Heart right ventricle (tissue), 16 donors: Measurements from ENCODE around the gene ERN1. TPM values are rescaled to one million over a fixed set of nuclear protein-coding genes. Genes with fewer than 3 reads are reported as not detected.

Experiments used
- ATAC-seq, 8 donors: fragments of 200-7000 bp; cut with Tn5 transposase; one replicate each; pipeline ENCODE4 v1.9.1; 2020; ENCODE audit warnings: mild to moderate bottlenecking in 8 of 8, moderate library complexity in 8 of 8, moderate number of reproducible peaks in 1 of 8
- DNase-seq, 2 donors: peaks; one replicate each; pipeline ENCODE4 v3.0.0-alpha.2; 2020
- H3K27ac ChIP-seq, 10 donors: fragments of 200-600 bp; sonication (generic) in 2 of 10; one replicate each; pipeline versions ENCODE4 v1.5.0 to v1.8.0; 2020 to 2022; ENCODE audit warnings: mild to moderate bottlenecking in 3 of 10
- H3K27me3 ChIP-seq, 7 donors: fragments of 200-600 bp; one replicate each; pipeline ENCODE4 v1.8.0; 2021 to 2022; ENCODE audit warnings: mild to moderate bottlenecking in 2 of 7
- H3K36me3 ChIP-seq, 9 donors: fragments of 200-600 bp; sonication (generic) in 1 of 9; one replicate each; pipeline versions ENCODE4 v1.5.0 to v1.8.0; 2020 to 2022; ENCODE audit warnings: mild to moderate bottlenecking in 2 of 9
- H3K4me1 ChIP-seq, 9 donors: fragments of 200-600 bp; sonication (generic) in 1 of 9; one replicate each; pipeline versions ENCODE4 v1.5.0 to v1.8.0; 2020 to 2022; ENCODE audit warnings: mild to moderate bottlenecking in 4 of 9
- H3K4me3 ChIP-seq, 10 donors: fragments of 200-600 bp; sonication (generic) in 2 of 10; one replicate each; pipeline versions ENCODE4 v1.5.0 to v1.8.0; 2020 to 2022; ENCODE audit warnings: mild to moderate bottlenecking in 7 of 10, moderate library complexity in 2 of 10
- H3K9me3 ChIP-seq, 11 donors: fragments of 200-600 bp in 10 of 11; sonication (generic) in 2 of 11; one replicate each; pipeline versions ENCODE4 v1.5.0 to v1.8.0; 2013 to 2022; ENCODE audit warnings: mild to moderate bottlenecking in 2 of 11, control low read depth in 1 of 11, moderate library complexity in 1 of 11
- CTCF ChIP-seq, 9 donors: fragments of 200-600 bp; sonication (generic) in 2 of 9; IDR thresholded peaks; one replicate each; pipeline versions ENCODE4 v1.5.0 to v1.8.0; 2021 to 2022; ENCODE audit warnings: antibody characterized with exemption in 9 of 9, mild to moderate bottlenecking in 5 of 9, moderate library complexity in 1 of 9
- WGBS, 2 donors: extraction: QIAGEN DNeasy Blood & Tissue Kit; methylation state at CpG; one replicate each; pipeline ENCODE4 v1.1.7; 2013; ENCODE audit warnings: inconsistent platforms in 1 of 2; 5-methylcytosine and 5-hydroxymethylcytosine counted together
- intact Hi-C, 10 donors: fragments of 100-400 bp; cut with DNase I; formaldehyde crosslinking; loops; one replicate each; pipeline versions ENCODE4 v1.11.1 to v1.14.2; 2022
- polyA plus RNA-seq, 2 donors: library from polyadenylated mRNA; stranded (reverse); fragments of 200-250 nt; gene quantifications; one replicate each; pipeline ENCODE4 v1.2.3, GENCODE V29; 2013
- total RNA-seq, 10 donors: library from RNA; stranded (reverse); fragmentation: NEBNext Ultra II Directional in 3 of 10; extraction: Animal tissue kit (Norgen Biotek cat#: 25700) in 3 of 10; gene quantifications; one replicate each; pipeline versions ENCODE4 v1.2.1 to v1.2.4, GENCODE V29; 2021 to 2023
- donor health status: Arrhythmogenic right ventricular cardiomyopathy.
- donor health status: ischemic (EF 13 %, LVEDD 7.1; RV severe dilation, severe dysfunction).
- donor health status: healthy with polysubstance abuse.
- donor health status: DM: no; HTN: yes; CAD: no.
- donor health status: DM: no; HTN: no; CAD: no.
- donor health status: ischemic (EF 25% LVEDD 6.9; RV normal size, moderate dysfunction).
- donor health status: ischemic (EF 25% LVEDD 5.7; RV mildly dilated, moderate dysfunction).
- donor health status: healthy.
- donor health status: DM: yes; HTN: yes; CAD: no.
- donor health status: Ischemic cardiomyopathy.
- donor health status: ischemic (EF 35%, LVEDD 5.7; RV mildly dilated, moderate dysfunction).
- donor health status: nonischemic (EF 11% LVEDD 7.7; RV severe dilation, severe dysfunction).
- donor health status: DM: yes; HTN: yes; CAD: no.
- donor health status: PGD.
- donor health status: ischemic (EF 29% LVEDD 5.4; RV normal size, mild dysfunction).
- donor health status: nonischemic (EF 23%, LVEDD 6.1; RV moderate dilation, normal function).

Gene ERN1
- total and polyA plus RNA-seq, 12 donors, result 2.2 to 16.6 (median 7.1) TPM

- intact Hi-C loops, result loop anchor here in 6 of 10 donors (5.0 to 10.0 kb wide), 3 partner anchors 54 to 74 kb away; partner anchors contain the start of gene ERN1 (in 5 of the 6)
- no peaks in the 10 kb centered on the region for H3K27me3 ChIP-seq
- 87 to 89% methylated on average over 5 of the region's 5 CpGs for WGBS, 2 donors
- H3K9me3 ChIP-seq, result no peaks in the 10 kb centered on the region
- H3K27ac ChIP-seq, result peak overlapping the region in 1 of 10 donors; percentile 80
- no peak for TF ChIP-seq CTCF (IDR thresholded peaks at IDR 0.05)
- no peak overlapping the region for H3K4me3 ChIP-seq
- ATAC-seq (no peak), DNase-seq (no peak)
- peaks cover 0 to 35% (median 0%) of the 10 kb centered on the region in 9 donors for H3K4me1 ChIP-seq
- H3K36me3 ChIP-seq, result peaks cover 0 to 95% (median 27%) of the 10 kb centered on the region in 9 donors
Observed at GRCh38 chr17:64060331-64060730, 69.6 kb downstream of the ERN1 start.

- H3K27me3 ChIP-seq, result no peaks in the 10 kb centered on the region
- intact Hi-C loops, result loop anchor here in 6 of 10 donors (5.0 to 10.0 kb wide), 3 partner anchors 55 to 75 kb away; partner anchors contain the start of gene ERN1 (in 5 of the 6)
- peaks cover 0 to 95% (median 31%) of the 10 kb centered on the region in 9 donors for H3K36me3 ChIP-seq
- TF ChIP-seq CTCF (IDR thresholded peaks at IDR 0.05), result no peak
- DNase-seq (no peak), ATAC-seq (no peak)
- no peak overlapping the region for H3K4me3 ChIP-seq
- H3K27ac ChIP-seq, result peak overlapping the region in 1 of 10 donors; percentile 64
- 84 to 100% methylated on average over 2 of the region's 2 CpGs for WGBS, 2 donors
- H3K4me1 ChIP-seq, result peaks cover 0 to 35% (median 0%) of the 10 kb centered on the region in 9 donors
- H3K9me3 ChIP-seq, result no peaks in the 10 kb centered on the region
Observed at GRCh38 chr17:64059756-64060155, 70.2 kb downstream of the ERN1 start.

GRCh38 chr17:64058621-64059020 is 71.3 kb downstream of the ERN1 start:
- ATAC-seq (no peak), DNase-seq (no peak)
- H3K36me3 ChIP-seq, result peaks cover 0 to 99% (median 40%) of the 10 kb centered on the region in 9 donors
- H3K27ac ChIP-seq, result no peak overlapping the region
- H3K27me3 ChIP-seq, result no peaks in the 10 kb centered on the region
- no peak overlapping the region for H3K4me3 ChIP-seq
- TF ChIP-seq CTCF (IDR thresholded peaks at IDR 0.05), result no peak
- intact Hi-C loops, result no loop called here
- no peaks in the 10 kb centered on the region for H3K9me3 ChIP-seq
- H3K4me1 ChIP-seq, result peaks cover 0 to 31% (median 0%) of the 10 kb centered on the region in 9 donors
- 80 to 83% methylated on average over 5 of the region's 5 CpGs for WGBS, 2 donors

GRCh38 chr17:64057701-64058263 is 72.2 kb downstream of the ERN1 start:
- peaks cover 0 to 99% (median 40%) of the 10 kb centered on the region in 9 donors for H3K36me3 ChIP-seq

More at GRCh38 chr17:64057701-64058263, 72.2 kb downstream of the ERN1 start:
- ATAC-seq, result no peak
- WGBS, 2 donors, result 89 to 96% methylated on average over 9 of the region's 9 CpGs
- no peak overlapping the region for H3K4me3 ChIP-seq
- TF ChIP-seq CTCF (IDR thresholded peaks at IDR 0.05), result no peak
- H3K4me1 ChIP-seq, result peaks cover 0 to 22% (median 0%) of the 10 kb centered on the region in 9 donors
- no peaks in the 10 kb centered on the region for H3K27me3 ChIP-seq
- H3K9me3 ChIP-seq, result no peaks in the 10 kb centered on the region
- H3K27ac ChIP-seq, result no peak overlapping the region
- intact Hi-C loops, result no loop called here
- DNase-seq, result no peak
